ENCODE data around the gene PCDHA1.

PCDHA1 gene

GRCh38 chr5:141039061-141039460, 253.1 kb downstream of the PCDHA1 start:
- DNase-seq (ENCODE audit: insufficient read length, low spot score) (no peak), FAIRE-seq (no peak)
- no peak for TF ChIP-seq CTCF (IDR thresholded peaks at IDR 0.05; ENCODE audit: insufficient read depth, missing control alignments)

GRCh38 chr5:141039517-141039916, 253.6 kb downstream of the PCDHA1 start:
- no peak for TF ChIP-seq CTCF (IDR thresholded peaks at IDR 0.05; ENCODE audit: insufficient read depth, missing control alignments)
- no peak for DNase-seq (ENCODE audit: insufficient read length, low spot score)
- FAIRE-seq, result no peak

DNA sequence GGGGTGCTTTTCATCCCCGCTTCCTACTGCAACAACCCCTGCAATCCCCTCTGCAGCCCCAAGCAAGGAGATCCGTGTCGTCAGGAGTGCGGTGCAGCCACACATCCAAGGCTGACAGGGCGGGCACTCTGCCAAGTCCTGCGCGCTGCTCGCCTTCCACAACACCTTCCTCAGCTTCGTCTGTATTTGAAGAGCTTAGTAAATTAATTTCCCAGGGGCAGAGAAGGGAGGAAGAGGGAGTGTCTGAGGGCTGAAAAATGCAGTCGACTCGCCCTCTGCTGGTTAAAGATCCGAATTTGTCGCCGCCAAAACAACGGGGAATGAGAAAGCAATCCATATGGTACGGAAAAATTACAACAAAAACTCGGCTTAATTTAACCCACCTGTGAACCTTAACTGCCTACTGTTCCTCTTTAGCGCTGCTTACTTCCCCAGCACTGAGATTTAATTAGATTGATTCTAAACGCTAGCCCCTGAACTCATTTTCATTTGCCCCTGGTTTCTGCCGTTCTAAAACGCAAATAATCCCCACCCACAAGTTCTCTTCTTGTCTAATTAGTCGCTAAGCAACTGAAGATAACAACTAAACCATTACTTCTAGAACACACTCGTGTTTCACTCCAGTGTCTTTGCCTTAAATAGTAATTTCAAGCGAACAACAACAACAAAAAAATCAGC, 254.3 kb downstream of the PCDHA1 start:
- DNase-seq (ENCODE audit: insufficient read length, low spot score) (peak; percentile 31), FAIRE-seq (no peak)
- peak; percentile 84 for TF ChIP-seq CTCF (IDR thresholded peaks at IDR 0.05; ENCODE audit: insufficient read depth, missing control alignments)

DNA sequence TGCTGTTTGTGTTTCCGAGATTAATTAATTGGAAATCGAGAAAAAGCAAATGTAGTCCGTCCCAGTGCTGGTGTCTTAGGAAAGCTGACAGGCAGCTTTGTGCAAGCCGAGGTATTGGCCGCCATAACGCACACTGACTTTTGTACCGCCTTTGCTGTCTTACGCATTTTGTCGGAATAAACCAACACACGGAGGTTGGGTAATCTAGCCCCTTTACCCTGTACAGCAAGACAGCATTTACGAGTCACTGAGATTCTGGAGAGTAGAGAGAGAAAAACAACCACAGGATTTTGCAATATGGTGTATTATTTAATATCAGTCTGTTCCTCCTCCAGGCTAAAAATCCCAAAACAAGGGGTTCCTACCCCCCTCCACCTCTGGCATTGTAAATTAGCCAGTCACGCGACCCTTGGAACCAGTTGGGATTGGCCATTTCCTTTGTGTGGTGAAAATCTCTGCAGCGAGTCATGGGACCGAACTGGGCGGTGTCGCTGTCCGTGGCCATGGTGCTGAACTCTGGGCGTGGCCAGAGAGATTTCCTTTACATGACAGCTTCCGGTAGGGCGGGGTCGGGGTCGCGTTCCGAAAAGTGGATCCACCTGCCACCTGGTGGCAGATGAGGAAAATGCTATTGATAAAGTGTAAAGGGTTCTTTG, 255.0 kb downstream of the PCDHA1 start:
- FAIRE-seq, result peak; percentile 92
- TF ChIP-seq CTCF (IDR thresholded peaks at IDR 0.05; ENCODE audit: insufficient read depth, missing control alignments), result peak; percentile 84

GRCh38 chr5:141041427-141041785, 255.5 kb downstream of the PCDHA1 start:
- no peak for FAIRE-seq

More for the DNA sequence above, 255.0 kb downstream of the PCDHA1 start:
- DNase-seq (ENCODE audit: insufficient read length, low spot score), result peak; percentile 36

GRCh38 chr5:141042555-141042954, 256.6 kb downstream of the PCDHA1 start:
- TF ChIP-seq CTCF (IDR thresholded peaks at IDR 0.05; ENCODE audit: insufficient read depth, missing control alignments), result no peak
- FAIRE-seq, result no peak
- no peak for DNase-seq (ENCODE audit: insufficient read length, low spot score)

More at GRCh38 chr5:141041427-141041785, 255.5 kb downstream of the PCDHA1 start:
- TF ChIP-seq CTCF (IDR thresholded peaks at IDR 0.05; ENCODE audit: insufficient read depth, missing control alignments), result no peak
- no peak for DNase-seq (ENCODE audit: insufficient read length, low spot score)

Data from D721Med (cell line).